ENCODE data around the gene PRKCH. TPM values are rescaled to one million over a fixed set of nuclear protein-coding genes. Genes with fewer than 3 reads are reported as not detected.

The PRKCH gene
- total RNA-seq, 4 donors from 2014 or later = 17.9 to 105 (median 63.5) TPM

DNA sequence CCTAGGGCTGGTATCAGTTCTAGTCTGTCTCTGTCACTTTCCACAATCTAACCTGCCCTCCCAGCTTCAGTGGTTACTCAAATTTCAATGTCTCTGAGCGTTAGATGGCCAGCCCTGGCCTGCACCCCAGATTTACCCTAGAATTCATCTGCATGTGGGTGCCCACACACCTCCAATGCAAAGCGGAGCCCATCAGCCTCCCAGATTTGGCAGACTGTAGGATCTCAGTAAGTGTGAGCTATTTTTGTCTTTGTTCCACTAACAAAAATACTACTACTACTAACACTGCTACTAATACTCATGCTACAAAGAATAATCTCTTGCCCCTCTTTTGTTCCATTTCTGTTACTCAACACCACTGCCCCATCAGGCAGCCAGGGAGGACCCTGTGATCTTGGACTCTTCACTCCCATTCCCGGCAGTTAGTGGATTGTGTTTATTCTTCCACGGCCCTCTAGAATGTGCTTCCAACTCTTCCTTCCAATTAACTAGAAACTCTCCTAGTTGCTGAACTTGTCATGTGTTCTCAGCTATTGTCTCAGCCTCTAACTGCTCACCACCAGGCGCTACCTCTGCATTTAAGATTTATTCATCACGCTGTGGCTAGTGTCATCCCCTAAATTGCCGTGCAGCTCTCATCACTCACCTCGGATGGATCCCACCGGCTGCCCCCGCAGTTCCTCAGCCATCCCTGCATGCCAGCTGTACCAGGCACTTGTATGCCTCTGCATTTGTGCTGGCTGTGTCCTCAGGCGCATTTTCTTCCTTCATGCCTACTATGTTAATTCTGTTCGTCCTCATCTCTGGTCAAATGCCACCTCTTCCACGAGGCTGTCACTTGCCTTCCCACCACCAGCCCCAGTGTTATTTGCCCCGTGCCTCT lies 223.3 kb downstream of the PRKCH start:
- Histone ChIP-seq H3K27ac (peak overlapping the region in 1 of 2 donors; percentile 44), H3K4me1 (peaks cover 0 to 4% of the 10 kb centered on the region in 2 donors), H3K36me3 (no peaks in the 10 kb centered on the region), H3K27me3 (no peaks in the 10 kb centered on the region), H3K9me3 (no peaks in the 10 kb centered on the region), H3K4me3 (no peak overlapping the region)
- no peak for DNase-seq
- intact Hi-C loops (cut with DNase I; ENCODE audit: low total_unique reads) = no loop called here
- TF ChIP-seq POLR2A (IDR thresholded peaks at IDR 0.05) = no peak
- no peak for TF ChIP-seq CTCF (IDR thresholded peaks at IDR 0.05)

DNA sequence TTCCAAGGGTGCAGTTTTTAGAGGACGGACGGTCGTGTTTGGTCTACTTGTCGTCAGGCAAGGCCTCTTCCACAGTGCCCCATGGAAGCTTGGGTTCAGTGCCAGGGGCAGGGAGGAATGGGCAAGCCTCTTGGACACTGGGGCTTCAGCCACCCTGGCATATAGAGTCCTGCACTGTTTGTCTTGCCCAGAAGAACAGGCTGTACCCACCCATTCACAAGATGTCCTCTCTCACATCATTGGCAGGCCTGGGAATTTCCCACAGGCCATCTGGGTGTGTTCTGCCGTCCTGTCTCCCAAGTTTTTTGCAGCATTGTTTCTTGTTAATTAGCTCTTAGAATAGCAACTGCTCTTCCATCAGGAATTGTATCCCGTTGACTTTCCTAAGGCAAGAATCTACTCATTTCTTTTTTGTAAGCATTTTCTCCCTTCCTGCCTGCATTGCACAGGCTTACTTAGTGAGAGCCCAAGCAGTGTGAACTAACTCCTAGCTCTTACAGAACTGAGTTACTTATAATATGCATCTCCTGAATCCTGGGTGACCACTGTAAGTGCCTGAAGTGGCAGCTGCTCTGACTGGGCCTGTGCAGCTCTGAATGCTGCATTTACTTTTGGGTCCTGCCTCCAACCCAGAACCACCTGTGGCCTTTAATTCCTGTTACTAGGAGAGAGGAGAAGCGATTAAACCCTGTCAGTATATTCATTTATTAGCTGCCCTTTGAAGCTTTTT lies 224.5 kb downstream of the PRKCH start:
- DNase-seq = no peak
- H3K4me1 ChIP-seq = peaks cover 0 to 4% of the 10 kb centered on the region in 2 donors
- TF ChIP-seq CTCF (IDR thresholded peaks at IDR 0.05) (no peak), POLR2A (IDR thresholded peaks at IDR 0.05) (no peak)
- H3K27ac ChIP-seq = no peak overlapping the region
- intact Hi-C loops (cut with DNase I; ENCODE audit: low total_unique reads) = no loop called here
- no peaks in the 10 kb centered on the region for H3K36me3 ChIP-seq
- H3K27me3 ChIP-seq = no peaks in the 10 kb centered on the region
- no peak overlapping the region for H3K4me3 ChIP-seq
- no peaks in the 10 kb centered on the region for H3K9me3 ChIP-seq

DNA sequence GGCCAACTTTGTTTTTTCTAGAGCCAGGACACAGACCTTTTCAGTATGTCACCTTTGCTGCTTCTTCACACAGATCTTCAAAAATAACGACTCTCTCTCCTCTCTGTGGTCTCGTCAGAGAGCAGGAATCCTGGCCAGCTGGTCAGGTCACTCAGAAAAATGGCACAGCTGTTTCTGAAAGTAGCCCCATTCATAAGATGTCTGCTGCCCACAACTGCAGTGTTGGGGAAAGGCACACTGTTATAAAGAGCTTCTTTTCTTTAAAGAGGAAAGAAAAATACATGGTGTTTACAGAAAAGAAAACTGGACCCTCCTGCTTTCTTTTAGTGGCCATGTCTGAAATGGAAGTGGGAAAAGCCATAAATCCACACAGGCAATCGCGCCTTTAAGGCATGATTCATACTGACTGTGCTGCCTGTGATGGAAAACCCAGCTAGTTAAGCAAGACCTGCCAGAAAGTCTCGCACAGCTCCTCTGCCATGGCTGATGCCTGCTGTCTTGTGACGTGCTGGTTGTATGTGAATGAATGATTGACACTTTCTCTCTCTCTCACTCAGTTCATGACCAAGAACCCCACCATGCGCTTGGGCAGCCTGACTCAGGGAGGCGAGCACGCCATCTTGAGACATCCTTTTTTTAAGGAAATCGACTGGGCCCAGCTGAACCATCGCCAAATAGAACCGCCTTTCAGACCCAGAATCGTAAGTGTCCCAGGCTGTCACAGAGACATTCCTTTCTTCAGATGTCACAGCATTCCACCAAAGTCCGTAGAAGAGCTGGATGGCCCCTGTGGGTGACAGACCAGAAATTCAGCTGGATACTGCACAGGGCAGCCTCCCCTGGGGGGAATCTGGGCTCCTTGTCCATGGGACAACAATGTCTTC lies 226.0 kb downstream of the PRKCH start:
- peak overlapping the region; percentile 5 to 9 for H3K27ac ChIP-seq
- intact Hi-C loops (cut with DNase I; ENCODE audit: low total_unique reads) = no loop called here
- no peak for TF ChIP-seq POLR2A (IDR thresholded peaks at IDR 0.05)
- TF ChIP-seq CTCF (IDR thresholded peaks at IDR 0.05) = no peak
- no peaks in the 10 kb centered on the region for H3K36me3 ChIP-seq
- peaks cover 0 to 4% of the 10 kb centered on the region in 2 donors for H3K4me1 ChIP-seq
- no peak for DNase-seq
- H3K9me3 ChIP-seq = no peaks in the 10 kb centered on the region
- H3K27me3 ChIP-seq = no peaks in the 10 kb centered on the region
- H3K4me3 ChIP-seq = no peak overlapping the region

DNA sequence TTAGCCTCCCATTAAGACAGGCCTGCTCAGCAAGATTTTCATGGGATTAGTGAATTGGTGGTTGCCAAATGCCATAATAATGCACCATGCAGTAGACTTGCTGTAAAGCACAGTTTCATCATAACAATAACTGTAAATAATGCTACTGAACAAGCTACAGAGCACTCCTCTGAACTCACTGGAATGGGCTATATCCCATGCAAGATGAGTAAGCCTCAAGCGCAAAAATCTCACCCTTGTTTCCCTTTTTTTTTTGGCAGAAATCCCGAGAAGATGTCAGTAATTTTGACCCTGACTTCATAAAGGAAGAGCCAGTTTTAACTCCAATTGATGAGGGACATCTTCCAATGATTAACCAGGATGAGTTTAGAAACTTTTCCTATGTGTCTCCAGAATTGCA lies 228.0 kb downstream of the PRKCH start:
- H3K4me1 ChIP-seq = no peaks in the 10 kb centered on the region
- no peaks in the 10 kb centered on the region for H3K9me3 ChIP-seq
- H3K27ac ChIP-seq = no peak overlapping the region
- intact Hi-C loops (cut with DNase I; ENCODE audit: low total_unique reads) = no loop called here
- no peak for DNase-seq
- TF ChIP-seq CTCF (IDR thresholded peaks at IDR 0.05) (no peak), POLR2A (IDR thresholded peaks at IDR 0.05) (no peak)
- H3K27me3 ChIP-seq = no peaks in the 10 kb centered on the region
- H3K4me3 ChIP-seq = no peak overlapping the region
- no peaks in the 10 kb centered on the region for H3K36me3 ChIP-seq
